HUES48 (cell line): ENCODE results near the gene ZFYVE16.
A peak's percentile ranks its signal among the peaks of the same experiment; 100 is the strongest.
"Not testable (repeated sequence)": the region's sequence is repeated elsewhere in the genome, so short reads cannot be mapped to it uniquely, and the experiment has no call there.

Experiments
- H3K27ac ChIP-seq: one replicate; pipeline ENCODE4 v1.7.0; 2013; ENCODE audit warnings: low read depth, low read length, inconsistent platforms
- H3K27me3 ChIP-seq: 2 replicates; pipeline ENCODE4 v1.6.1; 2013; ENCODE audit warnings: mild to moderate bottlenecking, low read length; ENCODE audit not compliant: control insufficient read depth, insufficient read depth
- H3K36me3 ChIP-seq: 2 replicates; pipeline ENCODE4 v1.6.1; 2013; ENCODE audit warnings: low read length; ENCODE audit not compliant: control insufficient read depth, insufficient read depth
- H3K4me1 ChIP-seq: 2 replicates; pipeline ENCODE4 v1.6.1; 2013; ENCODE audit warnings: mild to moderate bottlenecking, low read length; ENCODE audit not compliant: control insufficient read depth, insufficient read depth
- H3K4me3 ChIP-seq: 2 replicates; pipeline ENCODE4 v1.5.1; 2013; ENCODE audit warnings: mild to moderate bottlenecking, low read depth, low read length
- H3K9ac ChIP-seq: 2 replicates; pipeline ENCODE4 v1.6.1; 2013; ENCODE audit warnings: mild to moderate bottlenecking, low read depth, low read length, moderate library complexity
- H3K9me3 ChIP-seq: 2 replicates; pipeline ENCODE4 v1.6.1; 2013; ENCODE audit warnings: low read length; ENCODE audit not compliant: control insufficient read depth, insufficient read depth

The ZFYVE16 gene

DNA sequence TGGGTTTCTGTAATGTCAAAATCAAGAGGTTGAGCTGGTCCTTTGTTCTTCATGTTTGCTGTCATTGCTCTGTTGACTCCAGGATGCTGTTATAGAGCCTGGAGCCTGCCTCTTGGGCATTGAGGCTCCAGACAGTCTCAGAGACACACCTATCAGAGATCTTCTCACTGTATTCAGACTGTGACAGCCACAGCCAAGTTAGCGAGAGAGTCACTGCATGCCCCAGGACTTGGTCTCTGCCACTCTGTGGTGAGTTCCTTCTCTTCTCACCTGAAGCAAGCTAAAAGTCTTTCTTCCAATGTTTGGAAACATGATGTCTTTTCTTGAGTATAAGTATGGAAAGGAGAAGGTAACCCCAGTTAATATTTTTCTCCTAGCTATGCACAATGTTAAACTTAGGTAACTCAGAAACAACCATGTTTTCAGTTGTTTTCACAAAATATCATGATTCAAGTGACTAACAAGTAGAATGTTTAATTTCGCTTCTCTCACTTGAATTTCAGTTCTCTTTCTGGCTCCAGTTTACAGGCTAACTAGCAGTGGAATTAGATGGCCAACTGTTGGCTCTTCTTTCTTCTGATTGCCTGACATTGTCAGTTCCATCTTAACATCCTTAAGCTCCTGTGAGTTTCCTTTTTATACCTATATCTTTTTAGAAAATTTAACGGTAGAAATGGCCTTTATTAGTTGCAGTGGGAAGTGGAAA is 20.6 kb upstream of the ZFYVE16 start:
- Histone ChIP-seq H3K27me3 (no peaks in the 10 kb centered on the region), H3K9me3 (no peaks in the 10 kb centered on the region), H3K36me3 (no peaks in the 10 kb centered on the region), H3K27ac (no peak overlapping the region), H3K4me1 (peaks cover 12% of the 10 kb centered on the region; the same call in 1 of the 2 replicates), H3K4me3 (no peak overlapping the region), H3K9ac (no peak overlapping the region)

DNA sequence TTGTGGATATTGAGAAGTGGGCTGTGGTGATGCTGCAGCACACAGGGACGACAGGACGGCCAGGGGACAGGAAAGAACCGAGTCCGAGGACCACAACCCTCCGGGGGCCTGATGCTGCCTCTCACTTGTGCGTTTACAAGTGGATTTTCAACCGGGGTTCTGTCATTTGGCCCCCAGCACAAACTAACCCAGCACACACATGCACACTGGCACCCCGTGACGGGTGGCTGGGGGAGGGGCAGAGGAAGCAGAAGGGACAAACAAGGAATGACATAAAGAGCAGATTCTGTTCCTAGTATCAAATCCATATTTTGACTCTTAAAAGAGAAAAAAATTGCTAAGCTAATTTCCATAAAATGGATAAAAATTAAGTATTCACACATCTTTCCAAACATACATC is 18.3 kb upstream of the ZFYVE16 start:
- no peaks in the 10 kb centered on the region for H3K36me3 ChIP-seq
- no peak overlapping the region for H3K27ac ChIP-seq

DNA sequence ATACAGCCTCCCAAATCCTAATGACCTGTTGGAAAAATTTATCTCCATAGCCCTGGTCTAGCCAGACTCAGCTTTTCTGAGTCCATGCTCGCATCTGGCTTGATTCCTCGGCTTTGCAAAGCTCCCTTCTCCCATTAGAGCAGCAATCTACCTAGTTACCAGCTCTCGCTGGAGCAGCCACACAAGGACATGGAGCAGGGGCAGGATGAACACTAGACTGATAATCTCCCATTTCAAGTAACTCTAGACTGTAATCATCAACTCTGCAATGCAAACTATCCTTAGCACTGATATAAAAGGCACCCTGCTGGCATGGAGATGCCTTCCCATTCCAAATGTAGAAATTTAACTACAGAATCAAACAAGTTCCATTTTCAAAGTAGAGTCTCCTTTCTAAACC is 17.5 kb upstream of the ZFYVE16 start:
- not testable (repeated sequence) for H3K4me3 ChIP-seq, H3K9ac ChIP-seq, H3K27me3 ChIP-seq, H3K36me3 ChIP-seq, H3K9me3 ChIP-seq, H3K27ac ChIP-seq
- H3K4me1 ChIP-seq = peaks cover 12% of the 10 kb centered on the region; the same call in 1 of the 2 replicates

More for the DNA sequence above, 18.3 kb upstream of the ZFYVE16 start:
- Histone ChIP-seq H3K9ac (no peak overlapping the region), H3K9me3 (no peaks in the 10 kb centered on the region), H3K27me3 (no peaks in the 10 kb centered on the region), H3K4me1 (peaks cover 12% of the 10 kb centered on the region; the same call in 1 of the 2 replicates), H3K4me3 (no peak overlapping the region)

DNA sequence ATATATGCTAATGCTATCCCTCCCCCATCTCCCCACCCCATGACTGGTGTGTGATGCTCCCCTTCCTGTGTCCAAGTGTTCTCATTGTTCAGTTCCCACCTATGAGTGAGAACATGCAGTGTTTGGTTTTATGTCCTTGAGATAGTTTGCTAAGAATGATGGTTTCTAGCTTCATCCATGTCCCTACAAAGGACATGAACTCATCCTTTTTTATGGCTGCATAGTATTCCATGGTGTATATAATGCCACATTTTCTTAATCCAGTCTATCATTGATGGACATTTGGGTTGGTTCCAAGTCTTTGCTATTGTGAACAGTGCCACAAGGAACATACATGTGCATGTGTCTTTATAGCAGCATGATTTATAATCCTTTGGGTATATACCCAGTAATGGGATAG is 16.6 kb upstream of the ZFYVE16 start:
- H3K4me1 ChIP-seq = peaks cover 12% of the 10 kb centered on the region; the same call in 1 of the 2 replicates
- H3K27me3 ChIP-seq, H3K9me3 ChIP-seq, H3K4me3 ChIP-seq, H3K36me3 ChIP-seq, H3K9ac ChIP-seq, H3K27ac ChIP-seq: not testable (repeated sequence)

DNA sequence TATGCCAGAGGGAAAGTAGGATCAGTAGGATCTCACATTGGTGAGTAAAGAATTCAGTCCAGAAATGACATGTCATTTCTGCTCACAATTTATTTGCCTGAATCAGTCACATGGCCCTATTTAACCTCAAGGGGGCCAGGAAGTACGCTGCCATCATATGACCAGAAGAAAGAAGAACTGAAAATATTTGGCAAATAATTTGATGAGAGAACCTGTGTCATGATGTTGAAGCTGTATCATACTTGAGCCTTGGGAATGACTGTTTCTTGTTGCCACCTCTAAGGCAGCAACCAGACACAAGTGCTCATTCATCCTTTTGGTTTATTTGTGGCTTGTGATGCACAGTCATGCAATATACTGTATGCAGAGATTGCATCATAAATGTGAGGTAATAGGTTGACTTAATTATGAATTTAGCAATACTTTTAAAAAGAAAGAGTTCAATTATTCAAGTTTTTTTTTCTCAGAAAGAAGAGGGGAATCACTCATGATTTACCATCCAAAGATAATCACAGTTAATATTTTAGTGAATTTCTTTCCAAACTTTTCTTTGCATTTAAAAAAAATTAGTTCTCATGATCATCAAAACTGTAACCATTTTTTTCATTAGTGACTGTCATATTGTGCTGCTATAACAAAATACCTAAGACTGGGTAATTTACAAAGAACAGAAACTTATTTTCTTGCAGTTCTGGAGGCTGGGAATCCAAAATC is 8.2 kb upstream of the ZFYVE16 start:
- Histone ChIP-seq H3K27ac (no peak overlapping the region), H3K4me3 (no peak overlapping the region), H3K9me3 (no peaks in the 10 kb centered on the region), H3K27me3 (no peaks in the 10 kb centered on the region), H3K9ac (no peak overlapping the region), H3K4me1 (no peaks in the 10 kb centered on the region), H3K36me3 (no peaks in the 10 kb centered on the region)

DNA sequence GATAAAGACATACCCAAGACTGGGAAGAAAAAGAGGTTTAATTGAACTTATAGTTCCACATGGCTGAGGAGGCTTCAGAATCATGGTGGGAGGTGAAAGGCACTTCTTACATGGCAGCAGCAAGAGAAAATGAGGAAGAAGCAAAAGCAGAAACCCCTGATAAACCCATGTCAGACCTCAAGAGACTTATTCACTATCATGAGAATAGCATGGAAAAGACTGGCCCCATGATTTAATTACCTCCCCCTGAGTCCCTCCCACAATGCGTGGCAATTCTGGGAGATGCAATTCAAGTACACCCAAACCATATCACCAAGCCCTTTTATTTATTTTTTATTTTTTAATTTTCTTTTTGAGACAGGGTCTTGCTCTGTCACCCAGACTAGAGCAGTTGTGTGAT is 7.5 kb upstream of the ZFYVE16 start:
- not testable (repeated sequence) for H3K9me3 ChIP-seq, H3K27ac ChIP-seq, H3K9ac ChIP-seq, H3K36me3 ChIP-seq, H3K4me1 ChIP-seq, H3K27me3 ChIP-seq, H3K4me3 ChIP-seq

DNA sequence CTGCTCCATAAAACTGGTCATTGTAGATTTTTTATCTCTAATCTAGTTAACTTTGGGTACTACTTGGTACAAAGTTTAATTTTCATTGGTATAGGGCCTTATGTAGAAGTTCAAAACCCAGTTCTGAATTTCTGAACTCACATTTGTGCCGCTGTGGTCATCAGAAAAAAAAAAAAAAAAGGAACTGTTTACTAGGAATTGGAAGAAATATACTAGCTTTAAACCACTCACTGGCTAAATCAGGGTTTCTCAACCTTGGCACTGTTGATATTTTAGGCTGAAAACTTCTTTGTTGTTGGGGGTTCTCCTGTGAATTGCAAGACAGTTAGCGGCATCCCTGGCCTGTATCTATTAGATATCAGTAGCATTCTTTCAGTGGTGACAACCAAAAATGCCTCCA is 4.1 kb upstream of the ZFYVE16 start:
- Histone ChIP-seq H3K27me3 (no peaks in the 10 kb centered on the region), H3K36me3 (no peaks in the 10 kb centered on the region), H3K4me1 (no peaks in the 10 kb centered on the region), H3K4me3 (no peak overlapping the region), H3K27ac (no peak overlapping the region), H3K9me3 (no peaks in the 10 kb centered on the region), H3K9ac (no peak overlapping the region)

DNA sequence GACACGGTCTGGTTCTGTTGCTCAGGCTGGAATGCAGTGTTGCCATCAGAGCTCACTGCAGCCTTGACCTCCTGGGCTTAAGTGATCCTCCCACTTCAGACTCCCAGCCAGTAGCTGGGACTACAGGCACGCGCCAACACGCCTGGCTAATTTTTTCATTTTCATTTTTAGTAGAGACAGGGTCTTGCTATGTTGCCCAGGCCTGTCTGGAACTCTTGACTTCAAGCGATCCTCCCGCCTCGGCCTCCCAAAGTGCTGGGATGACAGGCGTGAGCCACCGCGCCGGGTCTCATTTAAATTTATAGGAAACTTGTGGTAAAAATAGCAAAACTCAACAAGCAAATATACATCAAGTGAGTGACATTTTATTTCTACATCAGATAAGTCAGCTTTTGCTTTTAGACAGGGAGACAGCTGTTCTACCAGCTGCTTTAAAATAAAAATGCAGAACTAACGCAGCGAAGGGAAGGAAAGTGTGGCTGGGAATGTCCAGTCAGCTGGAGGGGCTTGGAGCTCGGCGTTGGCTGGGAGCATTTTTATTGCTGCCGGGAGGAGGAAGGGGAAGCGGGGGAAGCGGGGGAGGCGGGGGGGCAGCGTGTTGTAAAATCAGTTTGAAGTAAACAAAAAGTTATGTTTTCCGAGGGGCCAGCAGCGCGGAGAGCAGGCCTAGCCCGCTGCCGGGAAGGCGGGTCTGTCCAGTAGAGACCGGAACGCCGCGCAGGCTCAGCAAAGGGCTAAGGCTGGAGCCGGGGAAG is 707 bp upstream of the ZFYVE16 start:
- Histone ChIP-seq H3K36me3 (peaks cover 6% of the 10 kb centered on the region; the same call in 1 of the 2 replicates), H3K27ac (peak overlapping the region; percentile 97), H3K9ac (peak overlapping the region; percentile 94), H3K4me1 (peaks cover 9% of the 10 kb centered on the region; the same call in 1 of the 2 replicates), H3K4me3 (peak overlapping the region; percentile 98), H3K9me3 (no peaks in the 10 kb centered on the region), H3K27me3 (no peaks in the 10 kb centered on the region)

DNA sequence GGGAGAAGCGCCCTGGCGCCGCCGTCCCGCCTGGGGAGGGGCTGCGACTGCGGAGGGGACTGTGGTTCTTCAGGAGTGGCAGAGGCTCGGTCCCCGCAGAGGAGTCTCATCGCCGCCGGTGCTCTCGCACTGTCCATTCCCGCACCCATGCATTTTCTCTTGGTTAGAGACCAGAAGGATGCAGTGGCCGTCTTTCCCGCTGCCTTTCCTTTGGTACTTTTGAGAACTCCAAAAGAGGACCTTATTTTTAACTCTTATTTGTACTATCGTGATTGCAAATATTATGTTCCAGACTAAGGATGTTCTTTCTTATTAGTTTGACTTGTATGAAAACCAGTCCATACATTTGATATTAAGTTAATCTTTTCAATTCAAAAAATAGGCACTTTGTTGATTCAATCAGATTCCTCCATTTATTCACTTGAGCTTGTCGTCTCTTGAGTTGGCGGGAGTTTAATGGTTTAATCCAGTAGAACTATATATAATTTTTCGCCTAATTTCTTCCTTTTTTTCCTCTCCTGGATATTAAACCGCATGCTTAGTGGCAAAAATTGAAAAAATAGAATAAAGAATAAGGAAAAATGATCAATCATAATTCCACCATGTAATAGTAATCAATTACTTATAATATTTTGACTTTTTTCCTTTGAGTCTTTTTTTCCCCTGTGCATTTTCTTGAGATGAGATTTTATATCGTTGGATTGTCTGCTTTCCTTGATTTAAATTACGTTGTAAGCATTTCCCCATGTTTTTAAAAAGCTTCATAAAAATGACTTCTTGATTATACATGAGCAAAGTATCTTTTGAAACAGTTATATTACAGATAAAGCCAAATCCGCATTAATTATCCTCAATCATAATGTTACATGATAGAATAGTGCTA is 861 bp downstream of the ZFYVE16 start:
- H3K36me3 ChIP-seq = peaks cover 6% of the 10 kb centered on the region; the same call in 1 of the 2 replicates
- H3K4me3 ChIP-seq = peak overlapping the region; percentile 98
- H3K27ac ChIP-seq = peak overlapping the region; percentile 97
- H3K9me3 ChIP-seq = no peaks in the 10 kb centered on the region
- H3K4me1 ChIP-seq = peaks cover 9% of the 10 kb centered on the region; the same call in 1 of the 2 replicates
- H3K27me3 ChIP-seq = no peaks in the 10 kb centered on the region
- peak overlapping the region; percentile 94 for H3K9ac ChIP-seq

DNA sequence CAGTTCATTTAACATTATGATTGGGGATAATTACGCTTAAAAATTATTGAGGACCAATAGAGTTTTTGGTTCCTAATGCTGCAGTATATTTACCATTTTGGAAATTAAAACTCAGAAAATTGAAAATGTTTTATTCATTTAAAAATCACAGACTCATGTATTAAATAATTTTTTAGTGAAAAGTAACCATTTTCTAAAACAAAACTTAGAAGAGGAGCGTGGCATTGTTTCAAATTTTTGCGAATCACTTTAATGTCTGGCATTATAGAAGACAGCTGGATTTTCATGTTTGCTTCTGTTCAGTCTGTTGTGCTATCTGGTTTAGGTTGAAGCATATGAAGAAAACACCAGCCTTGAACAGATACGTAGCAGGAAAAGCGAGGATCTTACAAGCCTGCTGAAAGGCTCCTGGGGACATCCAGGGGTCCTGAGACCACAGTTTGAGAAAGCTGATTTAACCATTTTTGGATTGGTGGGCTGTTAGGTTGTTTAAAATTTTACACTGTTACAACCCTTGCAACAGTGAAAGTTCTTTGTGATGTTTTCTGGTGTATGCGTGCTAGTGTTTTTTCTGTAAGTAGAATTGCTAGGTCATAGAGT is 1.6 kb downstream of the ZFYVE16 start:
- no peaks in the 10 kb centered on the region for H3K27me3 ChIP-seq
- H3K9ac ChIP-seq = no peak overlapping the region; the same call in 1 of the 2 replicates
- peak overlapping the region; percentile 31 for H3K27ac ChIP-seq
- H3K4me3 ChIP-seq = peak overlapping the region; percentile 98
- H3K9me3 ChIP-seq = no peaks in the 10 kb centered on the region
- peaks cover 9% of the 10 kb centered on the region; the same call in 1 of the 2 replicates for H3K4me1 ChIP-seq
- H3K36me3 ChIP-seq = peaks cover 6% of the 10 kb centered on the region; the same call in 1 of the 2 replicates
